Endodermal cell (in vitro differentiated cells): ENCODE data around the gene MTRFR. TPM values are rescaled to one million over a fixed set of nuclear protein-coding genes. Genes with fewer than 3 reads are reported as not detected.
A peak's percentile ranks its signal among the peaks of the same experiment; 100 is the strongest.

Experiments used
- DNase-seq: peaks from one replicate; pipeline ENCODE4 v3.0.0-alpha.2; 2017
- H3K27ac ChIP-seq: 2 replicates; pipeline ENCODE4 v1.5.1; 2013; ENCODE audit warnings: mild to moderate bottlenecking, low read depth, low read length, moderate library complexity
- H3K27me3 ChIP-seq: 2 replicates; pipeline ENCODE4 v1.6.1; 2013; ENCODE audit warnings: mild to moderate bottlenecking, low read length, moderate library complexity; ENCODE audit not compliant: insufficient read depth, control insufficient read depth, poor library complexity, severe bottlenecking
- H3K36me3 ChIP-seq: 2 replicates; pipeline ENCODE4 v1.7.0; 2013; ENCODE audit warnings: mild to moderate bottlenecking, low read length, moderate library complexity; ENCODE audit not compliant: control insufficient read depth, insufficient read depth
- H3K4me1 ChIP-seq: one replicate; pipeline ENCODE4 v1.7.0; 2013; ENCODE audit warnings: low read length; ENCODE audit not compliant: control insufficient read depth, insufficient read depth
- H3K4me3 ChIP-seq: 2 replicates; pipeline ENCODE4 v1.5.1; 2013; ENCODE audit warnings: mild to moderate bottlenecking, low read length, moderate library complexity
- H3K9ac ChIP-seq: 2 replicates; pipeline ENCODE4 v1.6.1; 2013; ENCODE audit warnings: mild to moderate bottlenecking, low read length, moderate library complexity; ENCODE audit not compliant: poor library complexity, severe bottlenecking; ENCODE audit errors: extremely low read depth
- H3K9me3 ChIP-seq: 2 replicates; pipeline ENCODE4 v1.6.1; 2013; ENCODE audit warnings: mild to moderate bottlenecking, low read length, moderate library complexity; ENCODE audit not compliant: control insufficient read depth
- H3K27ac Mint-ChIP-seq: 2 replicates; pipeline ENCODE4 v1.8.0; 2020; ENCODE audit warnings: mixed read lengths
- H3K27me3 Mint-ChIP-seq: 2 replicates; pipeline ENCODE4 v1.8.0; 2021; ENCODE audit warnings: mild to moderate bottlenecking, mixed read lengths; ENCODE audit not compliant: insufficient read depth
- H3K36me3 Mint-ChIP-seq: 2 replicates; pipeline ENCODE4 v1.8.0; 2020; ENCODE audit warnings: low read depth, mixed read lengths
- H3K4me1 Mint-ChIP-seq: 2 replicates; pipeline ENCODE4 v1.8.0; 2020; ENCODE audit warnings: mixed read lengths
- H3K4me3 Mint-ChIP-seq: 2 replicates; pipeline ENCODE4 v1.8.0; 2020; ENCODE audit warnings: mild to moderate bottlenecking, moderate library complexity, mixed read lengths
- H3K9me3 Mint-ChIP-seq: 2 replicates; pipeline ENCODE4 v1.8.0; 2020; ENCODE audit warnings: mild to moderate bottlenecking, mixed read lengths
- CTCF ChIP-seq: fragments of 200-600 bp; sonication (generic); conservative IDR thresholded peaks from 2 replicates; pipeline ENCODE4 v1.5.0; 2021; ENCODE audit warnings: antibody characterized with exemption, mild to moderate bottlenecking
- WGBS, 2 experiments: methylation state at CpG; one replicate each; pipeline versions ENCODE4 v1.1.5 to v1.1.7; 2013; ENCODE audit warnings: missing lambda C conversion rate in 2 of 2, mixed read lengths in 1 of 2; ENCODE audit not compliant: insufficient coverage in 1 of 2, insufficient read length in 1 of 2; 5-methylcytosine and 5-hydroxymethylcytosine counted together
- total RNA-seq, 2 donors: library from RNA; stranded (reverse); fragmentation: NEBNext Ultra II Directional in 1 of 2; extraction: Animal tissue kit (Norgen Biotek cat#: 25700) in 1 of 2; gene quantifications; 2 replicates in 1 of 2; 3 replicates in 1 of 2; pipeline ENCODE4 v1.2.1, GENCODE V29; 2021

Gene MTRFR
- total RNA-seq, 2 donors from 2014 or later, result 16.2 to 19.3 TPM

- Mint-ChIP-seq H3K36me3 (peaks cover 23% of the 10 kb centered on the region), H3K9me3 (no peaks in the 10 kb centered on the region), H3K27ac (peak overlapping the region; percentile 97), H3K27me3 (no peaks in the 10 kb centered on the region), H3K4me1 (peaks cover 10% of the 10 kb centered on the region), H3K4me3 (peak overlapping the region; percentile 93)
- Histone ChIP-seq H3K27ac (peak overlapping the region; percentile 99), H3K36me3 (peaks cover 15% of the 10 kb centered on the region), H3K4me3 (peak overlapping the region; percentile 94), H3K4me1 (peaks cover 4% of the 10 kb centered on the region), H3K9me3 (no peaks in the 10 kb centered on the region), H3K9ac (peak overlapping the region; percentile 87), H3K27me3 (no peaks in the 10 kb centered on the region)
- 22 to 24% methylated on average over 18 to 32 of the region's 32 CpGs for WGBS, 2 experiments
- DNase-seq, result peak; percentile 92
- TF ChIP-seq CTCF, result peak; percentile 44
Observed at GRCh38 chr12:123269395-123269892, 36.2 kb downstream of the MTRFR start.

GRCh38 chr12:123269896-123270213 is 36.6 kb downstream of the MTRFR start:
- no peaks in the 10 kb centered on the region for H3K9me3 Mint-ChIP-seq
- H3K36me3 ChIP-seq, result peaks cover 14% of the 10 kb centered on the region
- no peak for DNase-seq
- H3K4me1 Mint-ChIP-seq, result peaks cover 10% of the 10 kb centered on the region
- H3K27me3 Mint-ChIP-seq, result no peaks in the 10 kb centered on the region
- peak overlapping the region; percentile 94 for H3K4me3 ChIP-seq
- H3K4me1 ChIP-seq, result peaks cover 4% of the 10 kb centered on the region
- peak overlapping the region; percentile 99 for H3K27ac ChIP-seq
- peaks cover 19% of the 10 kb centered on the region for H3K36me3 Mint-ChIP-seq
- peak overlapping the region; percentile 93 for H3K4me3 Mint-ChIP-seq
- TF ChIP-seq CTCF, result no peak
- H3K27ac Mint-ChIP-seq, result peak overlapping the region; percentile 97
- H3K27me3 ChIP-seq, result no peaks in the 10 kb centered on the region
- H3K9ac ChIP-seq, result peak overlapping the region; percentile 87
- WGBS, 2 experiments, result 0 to 5% methylated on average over 5 to 7 of the region's 7 CpGs
- no peaks in the 10 kb centered on the region for H3K9me3 ChIP-seq

- 0% methylated on average over 30 to 51 of the region's 51 CpGs for WGBS, 2 experiments
Observed at GRCh38 chr12:123270214-123271000, 37.2 kb downstream of the MTRFR start.

More at GRCh38 chr12:123270214-123271000, 37.2 kb downstream of the MTRFR start:
- H3K27ac ChIP-seq, result peak overlapping the region; percentile 99
- peak; percentile 87 for DNase-seq
- peaks cover 4% of the 10 kb centered on the region for H3K4me1 ChIP-seq
- H3K9me3 Mint-ChIP-seq, result no peaks in the 10 kb centered on the region
- H3K4me3 ChIP-seq, result peak overlapping the region; percentile 94
- peak overlapping the region; percentile 97 for H3K27ac Mint-ChIP-seq
- peak overlapping the region; percentile 93 for H3K4me3 Mint-ChIP-seq
- H3K36me3 Mint-ChIP-seq, result peaks cover 15% of the 10 kb centered on the region
- peak overlapping the region; percentile 87 for H3K9ac ChIP-seq
- no peak for TF ChIP-seq CTCF
- H3K4me1 Mint-ChIP-seq, result peaks cover 10% of the 10 kb centered on the region
- no peaks in the 10 kb centered on the region for H3K27me3 ChIP-seq
- H3K27me3 Mint-ChIP-seq, result no peaks in the 10 kb centered on the region
- no peaks in the 10 kb centered on the region for H3K9me3 ChIP-seq
- peaks cover 11% of the 10 kb centered on the region for H3K36me3 ChIP-seq
